Measurements from ENCODE around the gene TSPAN17. TPM values are rescaled to one million over a fixed set of nuclear protein-coding genes. Genes with fewer than 3 reads are reported as not detected.

Gene TSPAN17
- total and polyA plus RNA-seq, 9 of the 15 experiments (the other 6 are each of a cell fraction or from before 2014, with no cell fraction given), result 0.73 to 58.3 (median 34.5) TPM

- Histone ChIP-seq H3K9ac (ENCODE audit: insufficient read depth in 1 of 2, low read depth in 2 of 2, low read length in 2 of 2) (no peak overlapping the region), H3K4me1 (replicated peaks in 1 of 2; ENCODE audit: control insufficient read depth in 2 of 2, insufficient read depth in 2 of 2, low read length in 2 of 2) (peaks cover 10 to 18% of the 10 kb centered on the region in 2 experiments; a peak in 3 of 5 replicates), H3K27me3 (ENCODE audit: control insufficient read depth in 2 of 2, insufficient read depth in 2 of 2, low read length in 2 of 2) (peaks cover 13 to 23% of the 10 kb centered on the region in 2 experiments), H3K36me3 (ENCODE audit: control insufficient read depth, insufficient read depth, low read length) (peaks cover 3% of the 10 kb centered on the region; the same call in 2 of the 3 replicates), H2AFZ (ENCODE audit: low read depth, low read length) (no peak overlapping the region), H3K4me2 (ENCODE audit: insufficient read depth, low read length) (no peak overlapping the region), H3K79me2 (ENCODE audit: control insufficient read depth, insufficient read depth, low read length) (peaks cover 2% of the 10 kb centered on the region; the same call in 1 of the 3 replicates), H4K20me1 (replicated peaks; ENCODE audit: control insufficient read depth, insufficient read depth, low read length) (peaks cover 21% of the 10 kb centered on the region), H3K9me3 (replicated peaks; ENCODE audit: control insufficient read depth, insufficient read depth, low read depth, low read length) (no peaks in the 10 kb centered on the region), H3K27ac (ENCODE audit: extremely low read depth, low read depth, low read length) (no peak overlapping the region), H3K4me3 (no peak overlapping the region), H3K9me1 (ENCODE audit: control insufficient read depth, insufficient read depth, low read length) (peaks cover 9% of the 10 kb centered on the region)
- in situ Hi-C loops (cut with MboI) (no loop called here), intact Hi-C loops (cut with micrococcal nuclease) (no loop called here)
- FAIRE-seq (no peak), DNase-seq (ENCODE audit: extremely low read depth in 1 of 4, low spot score in 3 of 4) (no peak), ATAC-seq (no peak)
- BruUV-seq (replicated peaks), result no TSS peak
- WGBS (ENCODE audit: insufficient coverage, low coverage, missing lambda C conversion rate), result 18% methylated on average over 6 of the region's 6 CpGs
- ChIA-PET POLR2A (no interaction called here), CTCF (ENCODE audit: low intra/inter-chr PET ratio) (interaction anchor here (1.0 kb wide), 1 partner anchor 196 kb away, joined by 4 read pairs; the partner anchor contains the start of gene CLTB)
- TF ChIP-seq KDM5B (IDR thresholded peaks at IDR 0.05; ENCODE audit: insufficient replicate concordance, low read depth, low read length), result no peak
- no peak for TF ChIP-seq RHOXF2B (CRISPR knock-in tag; conservative IDR thresholded peaks at IDR 0.05)
- no peak for TF ChIP-seq NKRF (IDR thresholded peaks at IDR 0.05; ENCODE audit: borderline replicate concordance)
- no peak for TF ChIP-seq POU5F1 (IDR thresholded peaks at IDR 0.05; ENCODE audit: borderline replicate concordance, low read depth, low read length, partially characterized antibody)
- no peak for TF ChIP-seq DMBX1 (CRISPR knock-in tag; IDR thresholded peaks at IDR 0.05; ENCODE audit: borderline replicate concordance)
- no peak for TF ChIP-seq CEBPG (CRISPR knock-in tag; IDR thresholded peaks at IDR 0.05)
- TF ChIP-seq CEBPG (tag; conservative IDR thresholded peaks at IDR 0.05 in 1 of 2, IDR thresholded peaks at IDR 0.05 in 1 of 2), result no peak
- no peak for TF ChIP-seq FUS (optimal IDR thresholded peaks at IDR 0.05; ENCODE audit: low read depth, low read length)
- no peak for TF ChIP-seq CBX5 (IDR thresholded peaks at IDR 0.05; ENCODE audit: borderline replicate concordance, low read depth)
These were observed 35.3 kb upstream of the TSPAN17 start for GRCh38 chr5:176612008-176612407.
